Measurements from ENCODE around the gene TRMT11. TPM values are rescaled to one million over a fixed set of nuclear protein-coding genes. Genes with fewer than 3 reads are reported as not detected.
A peak's percentile ranks its signal among the peaks of the same experiment; 100 is the strongest.

TRMT11 gene
- total RNA-seq, 1 donor from 2014 or later: 19.7 TPM

DNA sequence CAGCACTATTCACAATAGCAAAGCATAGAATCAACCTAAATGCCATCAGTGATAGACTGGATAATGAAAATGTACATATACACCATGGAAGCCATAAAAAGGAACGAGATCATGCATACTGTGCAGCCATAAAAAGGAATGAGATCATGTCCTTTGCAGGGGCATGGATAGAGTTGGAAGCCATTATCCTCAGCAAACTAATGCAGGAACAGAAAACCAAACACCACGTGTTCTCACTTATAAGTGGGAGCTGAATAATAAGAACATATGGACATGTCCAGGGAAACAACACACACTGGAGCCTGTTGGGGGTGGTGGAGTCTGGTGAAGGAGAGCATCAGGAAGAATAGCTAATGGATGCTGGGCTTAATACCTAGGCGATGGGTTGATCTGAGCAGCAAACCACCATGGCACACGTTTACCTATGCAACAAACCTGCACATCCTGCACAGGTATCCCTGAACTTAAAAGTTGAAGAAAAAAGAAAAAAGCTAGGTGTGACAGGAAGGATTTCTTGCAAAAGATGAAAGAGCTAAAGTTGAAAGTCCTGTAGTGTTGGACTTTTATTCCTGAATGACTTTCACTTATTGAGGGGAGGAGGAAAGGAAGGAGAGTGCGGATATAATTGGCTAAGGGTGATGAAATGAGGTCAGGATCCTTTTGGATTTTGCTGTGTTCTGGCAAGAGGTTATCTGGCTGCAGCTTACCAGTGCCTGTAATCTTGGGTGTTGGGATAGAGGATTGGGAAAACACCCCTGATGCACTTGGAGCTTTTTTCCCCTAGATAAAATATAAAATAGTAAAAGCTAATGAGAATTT, 8.5 kb downstream of the TRMT11 start:
- DNase-seq (ENCODE audit: low read depth): no peak
- no peak overlapping the region for H3K4me3 ChIP-seq (ENCODE audit: low read depth, low read length)
- TF ChIP-seq, protein P1, sequence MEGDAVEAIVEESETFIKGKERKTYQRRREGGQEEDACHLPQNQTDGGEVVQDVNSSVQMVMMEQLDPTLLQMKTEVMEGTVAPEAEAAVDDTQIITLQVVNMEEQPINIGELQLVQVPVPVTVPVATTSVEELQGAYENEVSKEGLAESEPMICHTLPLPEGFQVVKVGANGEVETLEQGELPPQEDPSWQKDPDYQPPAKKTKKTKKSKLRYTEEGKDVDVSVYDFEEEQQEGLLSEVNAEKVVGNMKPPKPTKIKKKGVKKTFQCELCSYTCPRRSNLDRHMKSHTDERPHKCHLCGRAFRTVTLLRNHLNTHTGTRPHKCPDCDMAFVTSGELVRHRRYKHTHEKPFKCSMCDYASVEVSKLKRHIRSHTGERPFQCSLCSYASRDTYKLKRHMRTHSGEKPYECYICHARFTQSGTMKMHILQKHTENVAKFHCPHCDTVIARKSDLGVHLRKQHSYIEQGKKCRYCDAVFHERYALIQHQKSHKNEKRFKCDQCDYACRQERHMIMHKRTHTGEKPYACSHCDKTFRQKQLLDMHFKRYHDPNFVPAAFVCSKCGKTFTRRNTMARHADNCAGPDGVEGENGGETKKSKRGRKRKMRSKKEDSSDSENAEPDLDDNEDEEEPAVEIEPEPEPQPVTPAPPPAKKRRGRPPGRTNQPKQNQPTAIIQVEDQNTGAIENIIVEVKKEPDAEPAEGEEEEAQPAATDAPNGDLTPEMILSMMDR (conservative IDR thresholded peaks at IDR 0.05; ENCODE audit: low read depth, low read length): no peak

DNA sequence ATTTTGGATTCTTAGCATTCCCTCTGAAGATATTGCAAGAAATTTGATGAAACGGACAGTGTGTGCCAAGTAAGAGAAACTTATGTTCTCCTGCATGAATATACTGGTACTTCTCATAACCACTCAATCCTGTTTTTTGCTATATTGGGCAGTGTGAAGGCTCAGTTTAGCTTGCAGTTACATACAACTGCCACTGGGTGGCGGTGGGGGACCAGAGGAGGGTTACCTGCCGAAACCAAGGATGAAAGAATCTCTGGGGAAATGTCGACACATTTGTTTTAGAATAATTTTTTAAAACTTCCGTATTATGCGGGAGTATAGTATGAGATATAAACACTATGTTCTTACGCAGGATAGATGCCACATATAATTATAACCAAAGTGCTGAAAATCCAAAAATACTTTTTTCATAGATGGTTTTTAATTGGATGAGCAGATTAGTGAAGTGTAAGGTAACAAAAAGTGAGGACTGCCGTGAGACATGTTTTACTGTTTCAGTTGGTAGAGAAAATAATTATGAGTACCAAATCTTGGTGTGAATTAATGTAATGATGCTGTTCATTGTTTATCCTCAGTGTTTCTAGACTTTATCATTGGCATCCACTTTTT, 9.7 kb downstream of the TRMT11 start:
- no peak overlapping the region for H3K4me3 ChIP-seq (ENCODE audit: low read depth, low read length)
- no peak for DNase-seq (ENCODE audit: low read depth)
- TF ChIP-seq, protein P1 (conservative IDR thresholded peaks at IDR 0.05; ENCODE audit: low read depth, low read length): peak; percentile 98

DNA sequence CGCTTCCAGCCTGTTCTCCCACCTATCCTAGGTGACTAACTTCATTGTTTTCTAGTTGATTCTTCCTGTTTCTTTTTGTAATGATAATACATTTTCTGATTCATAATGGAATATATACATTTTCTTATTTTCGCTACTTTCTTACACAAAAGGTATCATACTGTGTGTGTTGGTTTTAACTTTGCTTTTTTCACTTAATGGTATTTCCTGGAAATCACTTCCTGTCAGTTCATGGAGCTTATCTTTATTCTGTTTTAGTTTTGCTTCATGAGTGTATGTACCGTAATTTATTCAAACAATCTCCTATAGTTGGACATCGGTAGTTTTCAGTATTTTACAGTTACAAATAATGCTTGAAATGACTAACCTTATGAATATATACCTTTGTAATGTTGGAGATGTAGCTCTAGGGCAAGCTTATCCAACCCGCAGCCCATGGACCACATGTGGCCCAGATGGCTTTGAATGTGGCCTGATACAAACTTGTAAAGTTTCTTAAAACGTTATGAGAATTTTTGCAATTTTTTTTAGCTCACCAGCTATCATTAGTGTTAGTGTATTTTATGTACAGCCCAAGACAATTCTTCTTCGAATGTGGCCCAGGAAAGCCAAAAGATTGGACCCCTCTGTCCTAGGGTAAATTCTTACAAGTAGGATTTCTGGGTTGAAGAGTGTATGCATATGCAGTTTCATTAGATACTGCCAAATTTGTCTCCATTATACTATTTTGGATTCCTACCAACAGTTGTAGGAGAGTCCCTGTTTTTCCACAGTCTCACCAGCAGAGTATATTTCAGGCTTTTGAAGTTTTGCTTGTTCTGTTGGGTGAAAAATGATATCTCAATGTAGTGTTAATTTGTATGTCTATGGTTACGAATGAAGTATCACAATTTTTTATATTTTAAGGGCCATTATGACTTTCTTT, 16.7 kb downstream of the TRMT11 start:
- TF ChIP-seq, protein P1 (conservative IDR thresholded peaks at IDR 0.05; ENCODE audit: low read depth, low read length): no peak
- H3K4me3 ChIP-seq (ENCODE audit: low read depth, low read length): no peak overlapping the region
- no peak for DNase-seq (ENCODE audit: low read depth)

DNA sequence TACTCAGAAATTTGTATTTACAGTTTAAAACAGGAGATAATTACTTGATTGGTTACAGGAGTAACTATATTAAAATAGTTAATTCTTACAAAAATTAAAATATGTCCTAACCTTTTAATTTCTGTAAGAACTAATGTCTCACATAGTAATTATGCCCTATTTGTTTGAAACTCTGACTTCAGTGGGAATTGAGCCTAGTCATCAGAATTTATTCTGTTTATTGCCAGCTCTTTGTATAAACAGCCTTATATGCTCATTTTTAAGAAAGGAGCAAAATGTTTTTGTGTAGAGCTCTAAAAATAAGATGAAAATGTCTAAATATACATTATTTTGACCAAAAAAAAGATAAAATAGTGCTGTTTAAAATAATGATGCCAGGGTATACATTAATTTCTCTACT, 21.5 kb downstream of the TRMT11 start:
- TF ChIP-seq, protein P1 (conservative IDR thresholded peaks at IDR 0.05; ENCODE audit: low read depth, low read length): no peak
- no peak overlapping the region for H3K4me3 ChIP-seq (ENCODE audit: low read depth, low read length)
- DNase-seq (ENCODE audit: low read depth): no peak

DNA sequence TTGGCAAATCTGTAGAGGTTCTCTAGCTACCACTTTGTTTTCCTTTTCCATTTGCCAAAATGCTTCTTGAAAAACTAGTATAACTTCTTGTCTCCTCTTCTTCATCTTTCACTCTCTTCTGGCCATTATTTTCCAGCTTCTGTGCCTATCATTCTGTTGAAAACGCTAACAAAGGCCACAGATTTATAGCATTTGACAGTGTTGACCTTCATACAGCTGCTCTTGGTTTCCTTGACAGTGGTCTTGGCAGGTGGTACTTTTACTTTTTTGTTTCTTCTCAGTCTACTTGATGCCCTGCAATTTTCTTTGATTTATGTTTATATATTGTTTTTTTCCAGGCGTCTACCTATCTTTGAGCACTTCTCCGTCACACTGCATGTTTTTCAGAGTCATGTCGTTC, 23.7 kb downstream of the TRMT11 start:
- no peak overlapping the region for H3K4me3 ChIP-seq (ENCODE audit: low read depth, low read length)
- TF ChIP-seq, protein P1 (conservative IDR thresholded peaks at IDR 0.05; ENCODE audit: low read depth, low read length): no peak
- DNase-seq (ENCODE audit: low read depth): no peak

DNA sequence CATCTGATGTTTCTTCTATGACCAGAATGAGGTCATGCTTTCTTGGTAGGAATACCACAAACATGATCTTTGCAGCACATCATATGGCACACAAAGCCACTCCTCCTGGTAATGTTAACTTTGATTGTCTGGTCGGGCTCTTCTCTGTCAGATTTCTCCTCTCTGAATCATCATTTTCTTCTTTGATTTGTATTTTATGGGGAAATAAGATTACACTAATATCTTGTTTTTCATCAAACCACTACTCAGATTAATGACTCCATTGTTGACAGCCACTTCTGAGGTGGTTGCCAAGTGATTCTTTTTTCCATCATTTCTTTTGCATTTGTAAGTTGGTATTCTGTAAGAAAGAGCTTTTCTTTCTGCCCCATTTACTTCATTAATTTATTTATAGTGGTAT, 29.5 kb downstream of the TRMT11 start:
- TF ChIP-seq, protein P1 (conservative IDR thresholded peaks at IDR 0.05; ENCODE audit: low read depth, low read length): no peak
- H3K4me3 ChIP-seq (ENCODE audit: low read depth, low read length): no peak overlapping the region

More for the DNA sequence above, 29.5 kb downstream of the TRMT11 start:
- no peak for DNase-seq (ENCODE audit: low read depth)

Measured in epithelial cell of proximal tubule (primary cell).